Stimulated activated CD4-positive, alpha-beta T cell treated with anti-CD3 and anti-CD28 coated beads, Interleukin-1b, Interleukin-23, amount 100 ng/mL, for 48 hours (primary cell): ENCODE data around the gene NUTM2D.
"Not testable (repeated sequence)": the region's sequence is repeated elsewhere in the genome, so short reads cannot be mapped to it uniquely, and the experiment has no call there.

Experiments
- DNase-seq: peaks from one replicate; pipeline ENCODE4 v3.0.0-alpha.2; 2020

Gene NUTM2D

GRCh38 chr10:87357444-87357843 is at the start of gene NUTM2D:
TSS of gene NUTM2D (plus strand) at chr10:87357744. CDS start at chr10:87358266, 522 bp downstream.
- DNase-seq, result not testable (repeated sequence)

DNA sequence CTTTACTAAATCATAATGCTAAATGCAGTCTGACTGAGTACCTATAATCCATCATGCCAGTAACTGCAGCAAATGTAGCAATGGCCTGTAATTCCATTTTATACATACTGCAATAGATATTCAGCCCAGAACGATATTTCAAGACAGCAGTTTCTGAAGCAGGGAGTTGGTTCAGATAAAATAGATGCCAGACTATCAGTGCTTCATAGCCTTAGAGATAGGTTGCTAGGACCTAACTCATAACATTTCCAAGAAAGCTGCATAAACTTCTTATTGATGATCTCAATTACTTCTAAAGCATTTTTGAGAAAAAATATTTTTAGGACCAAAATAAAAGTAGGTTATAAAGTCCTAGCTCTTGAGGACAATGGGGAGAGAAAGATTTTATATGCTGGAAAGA is 48.8 kb upstream of the NUTM2D start:
- DNase-seq, result not testable (repeated sequence)

DNA sequence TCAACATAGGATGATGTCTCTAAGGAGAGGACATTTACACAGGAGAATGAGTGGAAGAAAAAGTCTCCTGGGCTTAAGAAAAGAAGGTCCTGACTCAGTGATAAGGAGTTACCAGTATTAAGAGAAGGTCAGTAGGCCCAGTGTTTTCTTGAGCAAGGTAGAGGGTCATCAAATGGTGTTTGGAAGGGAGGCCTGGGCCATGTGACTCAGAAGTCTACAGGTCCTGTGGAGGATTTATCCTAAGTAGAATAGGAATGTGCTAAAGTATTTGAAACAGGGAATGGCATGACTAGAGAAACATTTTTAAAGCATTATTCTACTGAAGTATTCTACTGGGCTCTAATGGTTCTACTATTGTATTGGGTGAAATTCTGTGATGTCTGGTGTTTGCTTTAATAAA is 47.9 kb upstream of the NUTM2D start:
- DNase-seq, result not testable (repeated sequence)

- DNase-seq, result not testable (repeated sequence)
Observed at GRCh38 chr10:87311521-87311920, 46.0 kb upstream of the NUTM2D start.

GRCh38 chr10:87313649-87314359 is 43.7 kb upstream of the NUTM2D start:
- not testable (repeated sequence) for DNase-seq

DNA sequence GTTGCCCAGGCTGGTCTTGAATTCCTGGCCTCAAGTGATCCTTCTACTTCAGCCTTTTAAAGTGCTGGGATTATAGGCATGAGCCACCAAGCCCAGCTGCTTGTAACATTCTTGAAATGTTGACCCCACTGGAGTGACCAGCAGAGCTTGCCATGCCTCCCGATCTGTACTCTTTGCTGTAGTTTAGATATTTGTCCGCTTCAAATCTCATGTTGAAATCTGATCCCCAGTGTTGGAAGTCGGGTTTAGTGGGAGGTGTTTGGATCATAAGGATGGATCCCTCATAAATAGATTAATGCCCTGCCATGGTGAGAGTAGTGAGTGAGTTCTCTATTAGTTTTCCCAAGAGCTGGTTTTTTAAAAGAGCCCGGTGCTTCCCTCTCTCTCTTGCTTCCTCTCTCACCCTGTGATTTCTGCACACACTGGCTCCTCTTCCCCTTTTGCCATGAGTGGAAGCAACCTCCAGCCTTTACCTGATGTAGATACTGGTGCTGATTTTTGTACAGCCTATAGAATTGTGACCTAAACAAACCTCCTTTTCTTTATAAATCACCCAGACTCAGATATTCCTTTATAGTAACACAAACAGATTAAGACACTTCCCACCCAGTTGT is 43.1 kb upstream of the NUTM2D start:
- DNase-seq, result not testable (repeated sequence)

GRCh38 chr10:87321505-87321904 is 36.0 kb upstream of the NUTM2D start:
- DNase-seq, result not testable (repeated sequence)

DNA sequence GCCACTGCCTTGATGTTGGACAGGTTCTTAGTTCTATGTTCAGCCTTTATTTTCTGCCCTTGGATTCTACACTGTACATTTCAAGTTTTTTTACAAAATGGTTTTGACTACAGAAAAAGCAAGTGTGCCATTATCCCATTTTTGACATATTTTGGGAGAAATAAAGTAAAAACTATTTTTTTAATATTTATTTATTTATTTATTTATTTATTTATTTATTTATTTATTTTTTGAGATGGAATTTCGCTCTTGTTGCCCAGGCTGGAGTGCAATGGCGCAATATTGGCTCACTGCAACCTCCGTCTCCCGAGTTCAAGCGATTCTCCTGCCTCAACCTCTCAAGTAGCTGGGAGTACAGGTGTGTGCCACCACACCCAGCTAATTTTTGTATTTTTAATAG is 33.0 kb upstream of the NUTM2D start:
- DNase-seq, result not testable (repeated sequence)

DNA sequence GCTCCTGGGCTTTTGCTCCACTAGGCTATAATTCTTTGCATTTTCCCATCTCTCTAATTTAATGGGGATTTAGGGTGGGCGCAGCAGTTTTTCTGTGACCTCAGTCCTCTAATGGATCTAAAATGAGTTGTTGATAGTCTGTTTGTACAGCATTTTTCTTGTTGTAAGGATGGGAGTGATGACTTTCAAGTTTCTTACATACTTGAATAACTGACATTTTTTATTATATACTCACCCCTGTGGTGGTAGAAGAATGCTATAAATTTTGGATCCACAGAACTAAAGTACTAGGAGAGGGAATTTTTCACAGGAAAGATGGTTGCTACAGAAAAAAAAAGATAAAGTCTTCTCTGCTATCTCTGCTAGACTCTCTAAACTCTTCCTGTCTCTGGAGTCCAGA is 29.6 kb upstream of the NUTM2D start:
- DNase-seq, result not testable (repeated sequence)

DNA sequence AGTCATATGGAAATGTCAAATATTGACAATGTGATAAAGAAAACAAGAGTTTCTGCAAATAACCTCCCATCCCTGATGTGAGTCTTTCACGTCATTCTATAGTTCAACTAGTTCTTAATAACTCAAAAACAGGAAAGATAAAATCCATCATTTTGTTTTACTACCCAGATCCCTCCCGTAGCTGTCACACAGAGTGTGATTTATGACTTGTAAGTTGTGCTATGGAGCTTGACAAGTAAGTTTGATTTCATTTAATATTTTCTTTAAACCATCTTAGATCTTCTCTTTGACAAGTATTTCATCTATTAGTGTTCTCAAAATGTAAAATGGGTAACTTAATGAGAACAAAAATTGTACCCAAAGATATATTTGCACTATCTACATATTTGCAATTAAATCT is 28.4 kb upstream of the NUTM2D start:
- not testable (repeated sequence) for DNase-seq

- not testable (repeated sequence) for DNase-seq
Observed at GRCh38 chr10:87332687-87333086, 24.9 kb upstream of the NUTM2D start.

DNA sequence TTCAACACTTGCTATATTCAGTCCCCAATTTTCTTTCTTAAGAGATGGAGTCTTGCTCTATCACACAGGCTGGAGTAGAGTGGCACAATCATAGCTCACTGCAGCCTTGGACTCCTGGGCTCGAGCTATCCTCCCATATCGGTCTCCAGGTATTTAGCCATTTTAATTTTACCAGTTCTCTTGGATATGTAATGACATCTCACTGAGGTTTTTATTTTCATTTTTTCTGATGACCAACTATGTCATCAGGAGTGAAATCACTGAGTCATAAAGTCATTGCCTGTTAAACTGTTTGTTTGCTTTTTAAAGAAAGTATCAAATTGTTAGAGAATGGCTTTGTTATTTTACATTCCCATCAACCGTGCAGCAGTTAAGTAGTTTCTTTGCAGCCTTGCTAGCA is 17.1 kb upstream of the NUTM2D start:
- not testable (repeated sequence) for DNase-seq

GRCh38 chr10:87341546-87342142 is 15.9 kb upstream of the NUTM2D start:
- peak; percentile 3 for DNase-seq

- peak; percentile 83 for DNase-seq
Observed at GRCh38 chr10:87342249-87342710, 15.3 kb upstream of the NUTM2D start.

DNA sequence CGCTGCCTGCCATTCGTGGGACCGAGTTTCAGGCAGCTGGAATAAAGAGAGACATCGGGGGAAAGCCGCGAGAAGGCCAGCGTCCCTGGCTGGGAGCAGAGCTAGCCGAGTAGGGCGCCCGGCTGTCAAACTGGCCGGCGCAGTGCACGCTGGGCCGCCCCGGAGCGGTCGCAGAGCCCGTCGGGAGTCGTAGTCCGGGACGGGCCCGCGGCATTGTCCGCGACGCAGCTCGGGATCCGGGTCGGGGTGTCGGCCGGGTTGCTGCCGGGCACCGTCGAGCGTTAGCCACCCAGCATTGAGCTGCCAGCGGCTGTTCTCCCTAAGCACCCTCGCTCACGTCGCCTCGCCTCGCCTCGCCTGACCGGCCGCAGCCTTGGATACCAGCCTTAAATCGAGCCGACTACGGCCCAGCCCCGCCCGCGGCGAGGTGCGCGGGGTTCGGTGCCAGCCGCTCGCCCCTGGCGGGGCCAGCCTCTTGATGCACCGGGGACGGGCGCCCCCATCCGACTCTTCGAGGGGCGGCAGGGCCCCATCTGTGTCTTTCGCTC is 14.8 kb upstream of the NUTM2D start:
- DNase-seq, result peak; percentile 79

DNA sequence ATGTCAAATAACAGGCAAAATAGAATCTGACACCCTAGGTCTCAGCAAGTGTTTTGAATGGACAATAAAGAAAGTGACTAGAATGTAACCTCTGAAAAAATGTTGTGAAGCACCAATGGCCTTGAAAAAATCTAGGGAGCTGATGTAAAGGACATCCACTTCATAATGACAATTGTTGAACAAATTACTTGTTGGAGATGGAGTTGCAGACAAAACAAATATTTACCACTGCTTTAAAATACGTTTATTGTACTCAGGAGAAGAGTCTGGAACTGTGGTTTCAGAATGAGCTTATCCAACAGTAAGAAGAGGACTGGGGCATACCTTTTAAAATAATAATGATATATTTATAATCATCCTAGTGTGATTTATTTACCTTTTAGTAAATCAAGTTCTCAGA is 11.8 kb upstream of the NUTM2D start:
- not testable (repeated sequence) for DNase-seq

GRCh38 chr10:87350161-87350560 is 7.4 kb upstream of the NUTM2D start:
- not testable (repeated sequence) for DNase-seq

- not testable (repeated sequence) for DNase-seq
Observed at GRCh38 chr10:87352825-87353224, 4.7 kb upstream of the NUTM2D start.

- not testable (repeated sequence) for DNase-seq
Observed at GRCh38 chr10:87355110-87355509, 2.4 kb upstream of the NUTM2D start.

- not testable (repeated sequence) for DNase-seq
Observed at GRCh38 chr10:87358159-87358558, 615 bp downstream of the NUTM2D start.

DNA sequence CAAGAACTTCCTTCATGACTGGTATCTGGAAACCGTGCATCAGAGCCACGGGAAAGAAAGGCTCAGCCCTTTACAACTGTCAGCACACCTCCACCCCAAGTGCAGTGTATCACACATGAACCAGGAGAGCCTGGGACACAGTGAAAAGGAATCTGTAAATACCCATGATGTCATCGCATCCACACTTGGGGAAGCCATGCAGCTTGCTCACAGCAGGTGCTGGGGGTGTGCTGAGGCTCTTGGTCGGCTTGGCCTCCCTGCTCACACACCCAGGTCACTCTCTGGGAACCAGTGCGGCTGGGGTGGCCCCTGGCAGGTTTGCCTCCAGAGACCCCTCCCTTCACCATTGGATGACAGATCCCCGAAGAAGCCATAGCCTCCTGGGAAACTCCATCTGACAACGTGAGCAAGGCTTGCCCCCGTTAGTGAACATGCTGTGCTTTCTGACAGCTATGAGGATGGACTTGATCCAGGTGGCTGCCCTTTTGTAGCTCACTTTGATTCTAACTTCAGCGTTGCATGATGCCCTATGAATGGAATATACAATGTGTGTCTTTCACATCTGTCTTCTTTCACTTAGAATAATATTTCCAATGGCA is 12.1 kb downstream of the NUTM2D start:
- not testable (repeated sequence) for DNase-seq

DNA sequence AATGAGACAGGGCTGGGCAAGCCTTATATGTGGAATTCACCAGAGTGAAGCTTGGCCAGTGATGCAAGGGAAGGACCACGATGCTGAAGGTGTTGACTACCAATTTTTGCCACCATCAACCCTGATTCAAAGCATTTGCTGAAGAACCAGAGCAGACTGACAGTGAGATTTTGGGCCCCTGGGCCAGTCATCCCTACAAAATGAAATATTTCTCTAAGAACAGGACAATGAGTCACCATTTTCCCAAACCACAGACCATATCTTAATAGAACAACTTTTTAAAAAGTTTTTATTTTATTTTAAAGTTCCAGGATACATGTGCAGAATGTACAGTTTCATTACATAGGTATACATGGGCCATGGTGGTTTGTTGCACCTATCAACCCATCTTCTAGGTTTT is 16.5 kb downstream of the NUTM2D start:
- not testable (repeated sequence) for DNase-seq

DNA sequence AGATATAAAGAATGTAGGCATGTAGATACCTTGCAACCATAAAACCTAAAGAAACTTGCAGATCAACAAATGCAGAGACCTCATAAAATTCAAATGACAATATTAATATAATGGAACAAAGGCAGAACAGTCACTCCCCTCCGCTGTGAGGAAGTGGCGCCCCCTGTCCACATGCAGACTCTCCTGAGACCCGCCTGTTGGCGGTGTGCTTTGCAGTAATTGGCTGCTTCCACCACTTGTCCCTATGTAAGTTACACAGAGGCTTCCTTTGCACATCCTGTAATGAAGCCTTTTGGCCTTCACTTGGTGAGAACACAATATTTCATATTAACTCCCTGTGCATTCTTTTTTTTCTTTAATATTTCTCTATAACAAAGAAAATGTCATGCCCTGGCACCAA is 21.6 kb downstream of the NUTM2D start:
- not testable (repeated sequence) for DNase-seq
